ENCODE measurements around the gene DOK4. TPM values are rescaled to one million over a fixed set of nuclear protein-coding genes. Genes with fewer than 3 reads are reported as not detected.

The DOK4 gene
- total RNA-seq, 1 experiment from 2014 or later = 122 TPM

GRCh38 chr16:57471209-57471608, 15.1 kb downstream of the DOK4 start:
- H3K4me3 Mint-ChIP-seq (ENCODE audit: unreplicated experiment) = no peak overlapping the region
- H3K4me1 Mint-ChIP-seq (ENCODE audit: low read depth, unreplicated experiment) = peaks cover 7% of the 10 kb centered on the region
- ChIA-PET CTCF (interaction anchor here (1.3 kb wide), 1 partner anchor 9 kb away, joined by 4 read pairs; the partner anchor contains the start of gene POLR2C), POLR2A (interaction anchor here (1.1 kb wide), 1 partner anchor 57 kb away, joined by 9 read pairs; no protein-coding TSS in a partner anchor)
- no peak for TF ChIP-seq CTCF (IDR thresholded peaks at IDR 0.05; ENCODE audit: insufficient read depth in 1 of 2, low read depth in 1 of 2, low read length in 1 of 2, severe bottlenecking in 1 of 2, unreplicated experiment in 1 of 2)
- DNase-seq = no peak
- no peak overlapping the region for H3K4me3 ChIP-seq (ENCODE audit: low read depth, low read length)
- BruUV-seq (replicated peaks) = TSS peak; percentile 21
- peaks cover 22% of the 10 kb centered on the region for H3K4me1 ChIP-seq
- no peaks in the 10 kb centered on the region for H3K27me3 Mint-ChIP-seq (ENCODE audit: insufficient read depth, unreplicated experiment)
- H3K36me3 Mint-ChIP-seq (ENCODE audit: insufficient read depth, unreplicated experiment) = peaks cover 82% of the 10 kb centered on the region
- H3K27ac Mint-ChIP-seq (ENCODE audit: unreplicated experiment) = no peak overlapping the region
- H3K9me3 Mint-ChIP-seq (ENCODE audit: unreplicated experiment) = no peaks in the 10 kb centered on the region
- H3K36me3 ChIP-seq (ENCODE audit: control insufficient read depth, insufficient read depth, low read length) = peaks cover 27% of the 10 kb centered on the region
- intact Hi-C loops (cut with micrococcal nuclease; ENCODE audit: unreplicated experiment) = no loop called here
- no peaks in the 10 kb centered on the region for H3K27me3 ChIP-seq (replicated peaks; ENCODE audit: control insufficient read depth, insufficient read depth, low read length)
- no peaks in the 10 kb centered on the region for H3K9me3 ChIP-seq

DNA sequence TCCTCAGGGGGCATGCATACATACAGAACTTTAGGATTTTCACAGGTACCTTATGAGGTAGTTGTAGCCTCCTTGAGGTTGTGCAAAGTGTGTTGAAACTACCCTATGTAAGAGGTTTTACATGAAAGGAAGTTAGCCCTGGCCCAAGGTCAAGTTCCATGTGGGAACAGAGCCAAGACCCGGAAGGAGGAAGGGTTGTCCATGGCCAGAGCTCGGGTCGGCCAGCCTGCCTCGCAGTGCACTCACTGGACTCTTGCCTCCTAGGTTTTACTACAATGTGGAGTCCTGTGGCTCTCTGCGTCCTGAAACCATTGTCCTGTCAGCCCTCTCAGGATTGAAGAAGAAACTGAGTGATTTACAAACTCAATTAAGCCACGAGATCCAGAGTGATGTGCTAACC, 15.6 kb downstream of the DOK4 start:
- no peak overlapping the region for H3K4me3 ChIP-seq (ENCODE audit: low read depth, low read length)
- peaks cover 19% of the 10 kb centered on the region for H3K4me1 ChIP-seq
- POLR2A ChIA-PET = interaction anchor here (1.1 kb wide), 1 partner anchor 58 kb away, joined by 9 read pairs; no protein-coding TSS in a partner anchor

GRCh38 chr16:57469917-57470470, 16.3 kb downstream of the DOK4 start:
- H3K27me3 Mint-ChIP-seq (ENCODE audit: insufficient read depth, unreplicated experiment) = no peaks in the 10 kb centered on the region
- intact Hi-C loops (cut with micrococcal nuclease; ENCODE audit: unreplicated experiment) = no loop called here
- no peak for DNase-seq
- Histone ChIP-seq H3K36me3 (ENCODE audit: control insufficient read depth, insufficient read depth, low read length) (peaks cover 27% of the 10 kb centered on the region), H3K9me3 (no peaks in the 10 kb centered on the region), H3K4me3 (ENCODE audit: low read depth, low read length) (no peak overlapping the region), H3K4me1 (peaks cover 19% of the 10 kb centered on the region), H3K27me3 (replicated peaks; ENCODE audit: control insufficient read depth, insufficient read depth, low read length) (no peaks in the 10 kb centered on the region)
- no peaks in the 10 kb centered on the region for H3K9me3 Mint-ChIP-seq (ENCODE audit: unreplicated experiment)
- ChIA-PET POLR2A (no interaction called here), CTCF (no interaction called here)
- no TSS peak for BruUV-seq (replicated peaks)
- no peak overlapping the region for H3K4me3 Mint-ChIP-seq (ENCODE audit: unreplicated experiment)
- peaks cover 83% of the 10 kb centered on the region for H3K36me3 Mint-ChIP-seq (ENCODE audit: insufficient read depth, unreplicated experiment)
- H3K4me1 Mint-ChIP-seq (ENCODE audit: low read depth, unreplicated experiment) = peaks cover 7% of the 10 kb centered on the region
- TF ChIP-seq CTCF (IDR thresholded peaks at IDR 0.05; ENCODE audit: insufficient read depth in 1 of 2, low read depth in 1 of 2, low read length in 1 of 2, severe bottlenecking in 1 of 2, unreplicated experiment in 1 of 2) = no peak
- peak overlapping the region; percentile 57 for H3K27ac Mint-ChIP-seq (ENCODE audit: unreplicated experiment)

More for the DNA sequence above, 15.6 kb downstream of the DOK4 start:
- H3K4me1 Mint-ChIP-seq (ENCODE audit: low read depth, unreplicated experiment) = peaks cover 7% of the 10 kb centered on the region
- Histone ChIP-seq H3K36me3 (ENCODE audit: control insufficient read depth, insufficient read depth, low read length) (peaks cover 27% of the 10 kb centered on the region), H3K9me3 (no peaks in the 10 kb centered on the region), H3K27me3 (replicated peaks; ENCODE audit: control insufficient read depth, insufficient read depth, low read length) (no peaks in the 10 kb centered on the region)
- H3K27me3 Mint-ChIP-seq (ENCODE audit: insufficient read depth, unreplicated experiment) = no peaks in the 10 kb centered on the region
- H3K9me3 Mint-ChIP-seq (ENCODE audit: unreplicated experiment) = no peaks in the 10 kb centered on the region
- H3K27ac Mint-ChIP-seq (ENCODE audit: unreplicated experiment) = no peak overlapping the region
- H3K36me3 Mint-ChIP-seq (ENCODE audit: insufficient read depth, unreplicated experiment) = peaks cover 82% of the 10 kb centered on the region
- intact Hi-C loops (cut with micrococcal nuclease; ENCODE audit: unreplicated experiment) = no loop called here
- no peak for DNase-seq
- no peak overlapping the region for H3K4me3 Mint-ChIP-seq (ENCODE audit: unreplicated experiment)
- CTCF ChIA-PET = interaction anchor here (1.3 kb wide), 1 partner anchor 8 kb away, joined by 4 read pairs; the partner anchor contains the start of gene POLR2C
- TF ChIP-seq CTCF (IDR thresholded peaks at IDR 0.05; ENCODE audit: insufficient read depth in 1 of 2, low read depth in 1 of 2, low read length in 1 of 2, severe bottlenecking in 1 of 2, unreplicated experiment in 1 of 2) = no peak
- no TSS peak for BruUV-seq (replicated peaks)
